NCI-H2227 (cell line): ENCODE results near the gene ACBD4.

Experiments
- DNase-seq: peaks from one replicate; lab custom pipeline; 2025; ENCODE audit not compliant: unreplicated experiment; lab: John Stamatoyannopoulos, UW

Gene ACBD4

DNA sequence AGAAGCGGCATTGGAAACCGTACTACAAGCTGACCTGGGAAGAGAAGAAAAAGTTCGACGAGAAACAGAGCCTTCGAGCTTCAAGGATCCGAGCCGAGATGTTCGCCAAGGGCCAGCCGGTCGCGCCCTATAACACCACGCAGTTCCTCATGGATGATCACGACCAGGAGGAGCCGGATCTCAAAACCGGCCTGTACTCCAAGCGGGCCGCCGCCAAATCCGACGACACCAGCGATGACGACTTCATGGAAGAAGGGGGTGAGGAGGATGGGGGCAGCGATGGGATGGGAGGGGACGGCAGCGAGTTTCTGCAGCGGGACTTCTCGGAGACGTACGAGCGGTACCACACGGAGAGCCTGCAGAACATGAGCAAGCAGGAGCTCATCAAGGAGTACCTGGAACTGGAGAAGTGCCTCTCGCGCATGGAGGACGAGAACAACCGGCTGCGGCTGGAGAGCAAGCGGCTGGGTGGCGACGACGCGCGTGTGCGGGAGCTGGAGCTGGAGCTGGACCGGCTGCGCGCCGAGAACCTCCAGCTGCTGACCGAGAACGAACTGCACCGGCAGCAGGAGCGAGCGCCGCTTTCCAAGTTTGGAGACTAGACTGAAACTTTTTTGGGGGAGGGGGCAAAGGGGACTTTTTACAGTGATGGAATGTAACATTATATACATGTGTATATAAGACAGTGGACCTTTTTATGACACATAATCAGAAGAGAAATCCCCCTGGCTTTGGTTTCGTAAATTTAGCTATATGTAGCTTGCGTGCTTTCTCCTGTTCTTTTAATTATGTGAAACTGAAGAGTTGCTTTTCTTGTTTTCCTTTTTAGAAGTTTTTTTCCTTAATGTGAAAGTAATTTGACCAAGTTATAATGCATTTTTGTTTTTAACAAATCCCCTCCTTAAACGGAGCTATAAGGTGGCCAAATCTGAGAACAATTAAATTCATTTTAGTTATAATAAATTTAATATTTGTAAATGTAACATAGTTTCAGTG lies 14.5 kb downstream of the ACBD4 start:
- DNase-seq, result peak; percentile 66

DNA sequence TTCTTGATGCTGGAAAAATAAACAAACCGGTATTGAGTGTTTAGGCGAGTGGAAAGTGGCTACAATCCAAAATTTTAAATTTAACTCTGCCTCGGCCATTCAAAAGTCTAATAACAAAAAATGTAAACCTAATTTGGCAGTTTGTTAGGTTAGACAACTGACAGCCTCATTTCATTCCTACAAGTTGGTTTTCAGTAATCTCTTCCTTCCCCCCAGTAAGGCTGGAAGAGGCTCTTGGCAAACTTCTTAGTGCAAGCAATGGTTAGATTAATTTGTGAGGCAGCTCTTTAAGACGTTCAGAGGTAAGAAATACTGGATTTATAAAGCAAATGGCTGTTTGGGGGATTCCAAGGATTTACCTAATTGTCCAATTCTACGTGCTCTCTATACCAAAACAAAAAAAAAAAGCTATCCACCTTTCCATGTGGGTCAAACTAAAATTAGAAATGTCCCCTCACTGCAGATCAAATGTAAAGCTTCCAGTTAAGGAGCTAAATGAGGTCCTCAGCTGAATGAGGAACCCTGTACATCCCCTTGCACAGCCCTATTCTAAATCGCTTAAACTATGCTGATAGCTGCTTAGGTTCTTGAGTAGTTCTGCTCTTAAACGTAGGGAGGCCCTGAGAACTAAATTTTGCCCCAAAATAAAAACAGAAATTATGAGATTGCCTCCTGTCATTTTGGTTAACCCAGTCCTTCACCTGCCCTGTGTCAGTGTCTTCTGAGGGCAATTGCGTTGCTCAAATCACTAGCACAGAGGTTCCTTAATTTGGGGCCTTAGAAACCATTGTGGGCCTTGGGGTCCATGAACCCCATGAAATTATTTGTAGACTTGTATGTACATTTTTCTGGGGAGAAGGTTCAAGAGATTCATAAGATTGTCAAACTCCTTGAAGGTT lies 15.7 kb downstream of the ACBD4 start:
- DNase-seq, result no peak

DNA sequence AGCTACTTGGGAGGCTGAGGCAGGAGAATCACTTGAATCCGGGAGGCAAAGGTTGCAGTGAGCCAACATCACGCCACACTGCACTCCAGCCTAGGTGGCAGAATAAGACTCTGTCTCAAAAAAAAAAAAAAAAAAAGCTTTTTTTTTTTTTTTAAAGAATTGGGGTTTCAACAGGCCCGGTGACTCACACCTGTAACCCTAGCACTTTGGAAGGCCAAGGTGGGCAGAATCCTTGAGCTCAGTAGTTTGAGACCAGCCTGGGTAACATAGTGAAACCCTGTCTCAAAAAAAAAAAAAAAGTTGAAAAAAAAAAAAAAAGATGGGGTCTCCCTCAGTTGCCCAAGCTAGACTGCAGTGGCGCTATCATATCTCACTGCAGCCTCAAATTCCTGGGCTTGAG lies 19.5 kb downstream of the ACBD4 start:
- DNase-seq, result no peak

DNA sequence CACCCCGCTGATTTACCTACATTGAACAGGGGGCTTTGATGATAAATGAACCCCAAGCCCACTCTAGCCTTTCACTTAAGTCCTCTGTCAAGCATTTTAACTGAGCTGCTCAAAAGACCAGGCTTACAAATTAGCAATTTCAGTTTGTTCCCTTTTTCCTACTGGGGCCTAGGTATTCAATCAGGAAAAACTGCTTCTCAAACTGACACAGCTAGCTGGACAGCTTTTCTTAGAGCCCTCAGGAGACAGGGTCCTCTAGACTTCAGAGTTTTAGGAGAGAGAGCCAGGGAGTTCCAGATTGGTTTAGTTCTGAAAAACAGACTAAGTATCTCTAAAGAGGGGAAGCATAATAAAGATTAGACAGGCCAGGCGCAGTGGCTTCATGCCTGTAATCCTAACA lies 20.0 kb downstream of the ACBD4 start:
- DNase-seq, result no peak

DNA sequence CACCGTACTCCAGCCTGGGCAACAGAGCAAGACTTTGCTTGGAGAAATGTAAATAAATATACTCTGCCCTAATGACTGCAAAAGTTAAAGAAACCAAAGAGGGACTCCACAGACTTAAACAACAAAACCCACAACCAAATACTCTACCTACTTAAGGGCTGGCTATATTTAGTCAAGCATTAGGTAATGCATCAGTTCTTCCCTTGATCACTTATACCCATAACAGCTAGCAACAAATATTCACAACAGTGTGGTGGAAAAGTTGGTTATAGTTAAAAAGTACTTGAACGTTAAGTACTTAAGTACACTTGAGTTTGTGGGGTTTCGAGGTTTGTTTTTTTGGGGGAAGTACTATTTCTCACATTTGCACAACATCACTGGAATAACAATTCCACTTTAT lies 20.8 kb downstream of the ACBD4 start:
- DNase-seq, result no peak

DNA sequence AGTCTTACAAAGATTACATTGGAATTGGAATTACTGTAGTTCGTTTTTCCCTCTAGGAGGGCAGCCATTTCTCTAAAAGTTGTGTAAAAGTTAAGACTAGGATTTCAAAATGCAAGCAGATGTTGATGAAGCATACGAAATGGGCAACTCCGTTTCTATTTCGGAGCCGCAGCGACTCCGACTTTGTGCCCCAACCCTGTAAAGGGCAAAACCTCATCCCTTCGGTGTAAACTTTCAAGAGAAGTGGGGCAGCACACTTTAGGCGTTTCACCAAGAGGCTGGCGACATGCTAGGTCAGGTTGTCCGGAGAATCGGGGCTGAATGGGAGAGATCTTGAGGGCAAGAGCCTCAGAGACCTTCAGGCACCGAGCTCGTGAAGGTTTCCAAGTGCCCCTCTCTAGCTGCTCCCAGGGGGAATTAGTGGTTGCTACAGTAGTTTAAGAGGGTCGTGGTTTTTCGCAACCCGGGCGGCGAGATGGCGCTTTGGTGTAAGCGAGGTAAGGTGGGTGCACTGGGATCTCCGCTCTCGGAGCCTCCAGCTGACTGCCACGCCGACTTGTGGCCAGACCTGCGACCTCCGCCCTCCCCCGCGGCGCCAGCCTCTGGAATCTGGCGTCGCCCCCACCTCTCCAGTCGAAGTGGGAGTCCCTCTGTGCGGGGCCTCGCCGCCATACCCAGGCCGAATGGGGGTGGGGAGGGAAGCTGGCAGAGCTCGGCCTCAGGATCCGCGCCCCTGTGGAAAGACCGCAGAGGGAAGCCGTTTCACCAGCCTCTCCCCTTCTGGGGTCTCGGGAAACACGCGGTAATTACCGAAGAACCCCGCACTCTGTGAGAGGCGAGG lies 25.2 kb downstream of the ACBD4 start:
- peak; percentile 69 for DNase-seq

DNA sequence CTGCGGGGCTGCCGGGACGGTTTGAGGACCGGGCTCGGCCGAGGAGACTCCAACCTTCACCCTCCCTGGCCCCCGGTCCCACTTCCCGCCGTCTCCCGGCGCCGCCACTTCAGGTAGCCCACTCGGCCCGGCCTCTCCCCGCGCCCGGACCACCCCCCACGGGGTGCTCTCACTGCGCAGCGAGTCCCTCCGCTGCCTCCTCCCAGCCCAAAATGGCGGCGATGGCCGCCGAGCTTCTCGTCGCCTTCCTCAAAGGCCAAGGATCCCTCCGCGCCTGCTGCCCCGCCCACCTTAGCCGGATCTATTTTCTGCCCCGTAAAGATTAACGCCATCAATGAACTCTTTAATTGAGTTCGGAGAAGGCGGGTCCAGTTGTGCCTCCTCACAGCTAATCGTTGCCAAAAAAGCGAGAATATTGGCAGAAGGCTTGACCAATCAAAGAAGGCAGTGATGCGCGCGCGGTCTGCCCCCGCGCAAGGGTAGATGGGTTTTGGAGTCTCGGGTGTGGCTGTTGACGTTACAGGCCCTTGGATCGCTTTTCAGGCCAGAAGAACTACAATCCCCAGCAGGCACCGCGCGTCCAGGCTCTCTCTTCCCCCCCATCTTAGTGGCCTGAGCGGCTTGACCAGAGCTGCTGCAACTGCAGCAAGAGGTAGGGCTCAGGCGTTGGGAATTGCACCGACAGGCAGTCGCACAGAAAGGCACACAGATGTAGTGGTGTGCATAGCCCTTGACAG lies 26.0 kb downstream of the ACBD4 start, which contains the start of gene HEXIM2:
Gene HEXIM2, plus strand, starts transcription at position 588 of the 737 bp plus-strand sequence. CDS start 919 bp downstream, outside the sequence.
- peak; percentile 100 for DNase-seq

DNA sequence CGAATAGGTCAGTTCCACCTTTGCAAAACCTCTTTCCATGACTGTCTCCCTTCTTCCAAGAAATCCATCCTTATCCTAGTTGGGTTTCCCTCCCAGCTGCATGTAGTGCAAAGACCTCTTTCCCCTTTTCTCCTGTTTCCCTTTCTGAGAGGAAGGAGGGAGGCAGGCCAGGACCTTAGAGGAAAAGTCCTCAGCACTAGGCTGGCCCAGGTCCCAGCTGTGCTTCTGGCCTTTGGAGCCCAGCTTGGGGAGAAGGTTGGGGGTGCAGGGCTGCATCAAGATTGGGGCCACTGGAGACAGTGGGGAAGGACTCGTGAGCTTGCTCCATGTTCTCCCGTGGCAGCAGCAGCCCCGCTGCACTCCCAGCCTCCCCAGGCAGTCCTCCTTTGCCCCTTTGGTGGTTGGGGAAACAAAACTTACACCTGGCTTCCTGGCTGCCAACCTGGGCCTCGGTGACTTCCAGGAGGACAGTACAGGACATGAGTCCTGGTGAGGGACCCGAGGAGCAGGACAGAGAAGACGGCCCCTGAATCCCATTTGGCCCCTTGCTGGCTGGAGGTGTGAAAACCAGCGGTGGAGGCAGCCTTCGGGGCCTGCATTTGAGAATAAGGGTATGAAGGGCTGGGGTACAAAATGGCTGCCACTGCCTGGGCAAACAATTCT lies 26.7 kb downstream of the ACBD4 start:
- DNase-seq, result no peak

DNA sequence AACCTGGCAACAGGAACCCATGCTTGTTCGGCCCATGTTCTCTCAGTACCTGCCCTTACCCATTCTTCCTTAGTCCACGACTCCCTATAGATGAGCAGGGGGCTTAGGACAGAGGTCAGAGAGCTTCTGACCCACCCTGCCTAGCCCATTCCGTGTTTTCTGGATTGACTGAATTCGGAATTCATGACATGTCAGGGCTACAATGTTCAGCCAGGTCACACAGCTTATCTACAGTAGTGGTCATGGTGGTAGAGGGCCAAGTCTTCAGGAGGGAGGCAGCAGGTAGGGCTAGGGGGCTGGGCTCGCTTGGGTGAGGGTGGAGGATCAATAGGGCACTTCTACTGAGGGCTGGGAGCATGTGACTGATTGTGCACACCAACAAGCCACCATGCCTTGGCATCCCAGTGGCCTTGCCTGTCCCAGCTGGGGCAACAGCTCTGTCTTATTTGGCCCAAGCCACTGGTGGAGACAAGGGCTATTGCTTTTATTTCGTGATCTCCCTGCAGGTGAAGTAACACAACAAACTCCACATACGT lies 29.3 kb downstream of the ACBD4 start:
- DNase-seq, result no peak

DNA sequence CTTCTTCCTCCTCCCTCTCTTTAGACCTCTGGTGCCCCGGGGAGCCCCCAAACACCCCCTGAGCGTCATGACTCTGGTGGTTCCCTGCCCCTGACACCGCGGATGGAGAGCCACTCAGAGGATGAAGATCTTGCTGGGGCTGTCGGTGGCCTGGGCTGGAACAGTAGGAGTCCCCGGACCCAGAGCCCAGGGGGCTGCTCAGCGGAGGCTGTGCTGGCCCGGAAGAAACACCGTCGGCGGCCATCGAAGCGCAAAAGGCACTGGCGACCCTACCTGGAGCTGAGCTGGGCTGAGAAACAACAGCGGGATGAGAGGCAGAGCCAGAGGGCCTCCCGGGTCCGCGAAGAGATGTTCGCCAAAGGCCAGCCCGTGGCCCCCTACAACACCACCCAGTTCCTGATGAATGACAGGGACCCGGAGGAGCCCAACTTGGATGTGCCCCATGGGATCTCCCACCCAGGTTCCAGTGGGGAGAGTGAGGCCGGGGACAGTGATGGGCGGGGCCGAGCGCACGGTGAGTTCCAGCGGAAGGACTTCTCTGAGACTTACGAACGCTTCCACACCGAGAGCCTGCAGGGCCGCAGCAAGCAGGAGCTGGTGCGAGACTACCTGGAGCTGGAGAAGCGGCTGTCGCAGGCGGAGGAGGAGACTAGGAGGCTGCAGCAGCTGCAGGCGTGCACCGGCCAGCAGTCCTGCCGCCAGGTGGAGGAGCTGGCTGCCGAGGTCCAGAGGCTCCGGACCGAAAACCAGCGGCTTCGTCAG lies 33.7 kb downstream of the ACBD4 start:
- no peak for DNase-seq

DNA sequence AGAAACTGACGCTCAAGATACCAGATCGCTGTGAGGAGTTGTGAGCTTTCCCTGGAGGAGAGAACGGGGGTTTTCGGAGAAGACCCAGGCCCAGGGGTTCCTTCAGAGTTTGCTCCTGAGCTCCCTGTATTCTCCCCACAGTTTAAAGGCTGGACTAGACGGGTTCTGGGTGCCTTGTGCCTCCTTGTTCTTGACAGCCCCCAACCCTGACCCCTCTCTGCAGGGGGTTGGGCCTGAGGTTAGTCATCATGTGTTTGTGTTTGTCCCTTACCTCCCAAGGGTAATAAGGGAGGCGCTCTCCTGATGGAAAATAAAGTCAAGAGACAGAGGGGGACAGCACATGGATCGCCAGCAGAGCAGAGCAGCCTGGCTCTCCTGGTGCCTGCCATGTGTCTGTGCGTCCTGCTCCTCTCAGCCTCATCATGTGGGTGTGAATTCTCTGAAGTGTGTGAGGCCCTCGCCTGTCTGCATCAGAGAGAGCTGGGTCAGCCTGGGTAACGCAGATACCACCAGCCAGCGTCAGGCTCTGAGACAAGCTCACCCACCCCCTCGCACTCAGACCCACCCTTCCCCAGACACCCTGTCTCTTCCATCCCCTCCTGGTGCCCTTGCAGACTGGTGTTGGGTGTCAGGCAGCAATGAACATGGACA lies 34.9 kb downstream of the ACBD4 start:
- no peak for DNase-seq

DNA sequence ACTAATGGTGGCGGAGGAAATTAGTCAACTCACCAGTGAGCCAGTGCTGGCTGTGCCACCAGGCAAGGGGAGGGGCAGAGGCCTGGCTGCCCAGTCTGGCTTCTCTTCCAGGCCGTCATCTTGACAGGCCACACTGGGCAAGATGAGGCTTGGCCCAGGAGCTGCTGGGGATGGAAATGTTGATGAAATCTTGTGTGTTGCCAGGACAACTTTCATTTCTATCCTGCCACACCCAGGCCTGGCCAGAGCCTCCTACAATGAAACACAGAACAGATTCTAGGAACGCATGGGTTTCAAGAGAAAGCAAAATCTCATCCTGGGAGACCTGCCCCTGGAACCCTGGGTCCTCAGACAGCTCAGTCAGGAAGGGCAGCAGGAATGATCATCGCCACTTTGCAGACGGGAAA lies 35.4 kb downstream of the ACBD4 start:
- DNase-seq, result no peak

DNA sequence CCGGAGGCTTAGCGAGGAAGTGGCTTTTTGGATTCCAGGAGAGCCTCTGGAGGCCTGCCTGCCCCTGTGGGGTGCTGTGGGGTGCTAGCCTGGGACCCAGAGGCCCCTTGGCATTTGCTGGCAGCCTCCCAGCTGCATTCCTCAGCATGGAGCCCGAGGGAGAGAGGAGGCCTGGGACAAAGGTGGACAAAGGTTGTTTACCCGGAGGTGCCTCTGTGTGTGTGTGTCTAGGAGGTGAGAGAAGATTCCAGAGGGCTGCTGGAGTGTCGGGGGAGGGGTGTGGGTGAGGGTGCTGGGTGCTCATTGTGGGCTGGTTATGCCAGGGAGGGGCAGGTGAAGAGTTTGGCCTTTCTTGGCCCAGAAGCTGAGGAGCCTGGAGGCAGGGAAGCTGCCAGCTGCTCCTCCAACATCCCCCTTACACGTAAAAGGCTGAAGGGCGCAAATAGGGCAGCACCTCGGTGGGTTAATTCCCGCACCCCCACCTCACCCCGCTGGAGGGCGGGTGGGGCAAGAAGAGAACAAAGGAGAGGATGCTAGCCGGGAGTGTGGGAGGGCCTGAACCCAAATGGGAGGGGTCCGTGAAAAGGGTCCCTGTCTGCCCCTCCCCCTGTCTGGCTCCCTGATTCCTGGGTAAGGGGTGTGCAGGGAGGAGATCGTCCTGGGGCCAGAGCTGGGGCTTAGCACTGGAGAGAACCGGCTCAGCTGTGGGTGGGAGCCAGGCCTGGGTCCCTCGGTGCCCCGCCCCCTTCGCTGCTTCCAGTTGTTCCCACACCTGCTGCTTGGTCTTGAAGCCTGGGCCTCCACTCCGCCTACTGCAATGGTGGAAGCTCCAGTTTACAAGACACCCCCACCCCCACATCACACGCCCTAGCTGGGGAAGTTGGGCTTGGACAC lies 36.1 kb downstream of the ACBD4 start:
- peak; percentile 82 for DNase-seq

DNA sequence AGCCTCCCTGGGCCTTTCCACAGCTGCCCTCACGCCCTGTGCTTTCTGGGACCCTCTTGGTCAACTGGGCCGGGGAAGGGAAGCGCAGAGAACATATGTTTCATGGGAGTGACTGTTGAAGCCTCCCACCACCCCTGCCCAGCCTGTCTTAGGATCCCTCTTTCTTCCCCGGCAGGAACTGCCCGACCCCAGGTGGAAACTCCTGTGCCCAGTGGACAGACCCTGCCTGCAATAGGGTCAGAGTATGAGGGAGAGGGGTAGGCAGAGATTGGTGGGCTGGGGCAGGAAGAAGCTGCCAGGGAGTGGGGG lies 36.7 kb downstream of the ACBD4 start:
- no peak for DNase-seq

DNA sequence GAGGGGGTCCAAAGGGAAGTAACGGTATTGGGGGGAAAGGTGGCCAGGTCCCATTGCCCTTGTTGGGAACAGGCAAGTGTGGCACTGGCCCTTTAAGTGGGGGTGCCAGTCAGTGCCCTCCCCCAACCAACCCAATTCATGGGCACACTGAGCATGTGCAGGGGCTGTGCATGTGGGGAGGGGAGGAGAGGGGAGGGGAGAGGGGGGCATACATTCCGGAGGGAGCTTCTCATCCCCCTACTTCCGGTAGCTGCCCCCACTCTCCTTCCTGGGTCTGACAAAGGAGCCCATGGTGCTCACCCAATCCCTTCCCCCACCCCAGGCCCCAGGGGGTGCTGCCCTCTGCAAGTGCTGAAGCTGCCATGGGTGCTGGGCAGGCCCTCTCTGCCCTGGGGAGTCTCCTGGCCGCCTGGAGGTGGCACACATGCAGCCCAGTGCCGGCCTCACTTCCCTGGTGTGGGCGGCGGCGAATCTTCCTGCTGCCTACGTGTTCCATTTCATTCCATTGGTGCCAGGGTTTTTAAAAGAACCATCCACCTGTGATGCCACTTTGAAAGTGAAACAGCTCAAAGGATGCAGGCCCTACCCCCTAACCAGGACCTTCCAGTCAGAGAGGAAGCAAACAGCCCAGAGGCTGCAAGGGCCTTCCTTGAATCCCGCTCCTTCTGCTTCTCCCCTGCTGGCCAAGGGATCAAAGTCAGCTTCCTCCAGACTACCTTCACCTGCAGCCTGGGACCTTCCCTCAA lies 37.2 kb downstream of the ACBD4 start:
- peak; percentile 79 for DNase-seq

DNA sequence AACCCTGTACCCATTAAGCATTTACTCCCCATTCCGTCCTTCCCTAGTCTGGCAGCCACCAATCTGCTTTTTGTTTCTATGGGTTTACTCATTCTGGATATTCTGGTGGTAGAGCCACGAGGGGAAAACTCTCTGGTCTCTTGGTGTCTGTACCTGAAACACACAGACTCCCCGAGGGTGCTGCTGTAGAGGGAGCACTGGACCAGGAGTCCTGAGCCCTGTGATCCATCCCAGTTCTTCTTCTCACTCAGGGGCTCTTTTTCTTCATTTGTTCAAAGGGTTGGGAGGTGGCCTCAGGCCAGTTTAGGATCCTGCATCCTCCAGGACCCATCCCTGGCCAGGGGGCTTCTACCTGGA lies 40.2 kb downstream of the ACBD4 start:
- no peak for DNase-seq

DNA sequence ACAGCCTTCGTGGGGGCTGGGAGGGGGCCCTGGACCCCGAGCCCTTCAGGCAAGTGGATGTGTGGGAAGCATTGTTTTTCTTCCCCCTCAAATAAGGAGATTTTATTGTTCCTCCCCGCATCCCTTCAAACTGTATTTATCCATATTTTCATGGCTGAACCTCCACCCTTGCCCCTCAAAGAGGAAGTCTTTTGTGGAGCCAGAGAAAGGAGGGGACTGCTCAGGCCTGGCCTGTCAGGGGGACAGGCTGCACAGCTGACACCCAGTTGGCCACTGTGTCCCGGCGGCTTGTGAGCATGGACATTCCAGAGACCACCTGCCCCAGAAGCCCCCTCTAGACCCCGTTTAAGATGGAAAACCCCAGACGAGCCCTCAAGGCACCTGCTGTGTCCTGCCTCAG lies 42.1 kb downstream of the ACBD4 start:
- no peak for DNase-seq
